Panc1 (cell line): ENCODE results near the gene TMEM174.

Source experiments
- CTCF ChIP-seq: fragments of 450-650 bp; IDR thresholded peaks from 2 replicates; pipeline ENCODE4 v1.5.1; 2017; ENCODE audit warnings: mild to moderate bottlenecking
- SIN3A ChIP-seq: IDR thresholded peaks from 2 replicates; pipeline ENCODE4 v1.6.1; 2012; ENCODE audit warnings: low read depth, mild to moderate bottlenecking, low read length, moderate library complexity, borderline replicate concordance; ENCODE audit not compliant: insufficient read depth
- TCF7L2 ChIP-seq: IDR thresholded peaks from 2 replicates; pipeline ENCODE4 v1.6.1; 2011; ENCODE audit warnings: mild to moderate bottlenecking, low read depth, low read length, inconsistent platforms

GRCh38 chr5:73172951-73173350, at the start of gene TMEM174:
- TF ChIP-seq CTCF, result no peak
- no peak for TF ChIP-seq TCF7L2
- TF ChIP-seq SIN3A, result no peak
